Thymus (tissue), 11 donors: ENCODE measurements around the gene ITM2C. TPM values are rescaled to one million over a fixed set of nuclear protein-coding genes. Genes with fewer than 3 reads are reported as not detected.

ENCODE experiments used
- DNase-seq, 9 donors: peaks; one replicate each; pipeline ENCODE4 v3.0.0-alpha.2; 2013; ENCODE audit warnings: low spot score in 9 of 9, low read depth in 6 of 9, missing footprints in 1 of 9
- H3K27ac ChIP-seq, 2 donors: one replicate each; pipeline ENCODE4 v1.5.1; 2013; ENCODE audit warnings: control low read depth in 1 of 2, low read depth in 1 of 2, low read length in 1 of 2, mild to moderate bottlenecking in 1 of 2, moderate library complexity in 1 of 2
- H3K27me3 ChIP-seq, 2 donors: one replicate each; pipeline ENCODE4 v1.5.1; 2013; ENCODE audit warnings: low read length in 1 of 2; ENCODE audit not compliant: control insufficient read depth in 2 of 2, insufficient read depth in 1 of 2
- H3K36me3 ChIP-seq, 2 donors: one replicate each; pipeline ENCODE4 v1.5.1; 2013; ENCODE audit warnings: low read length in 1 of 2, mild to moderate bottlenecking in 1 of 2, moderate library complexity in 1 of 2; ENCODE audit not compliant: control insufficient read depth in 2 of 2, insufficient read depth in 2 of 2
- H3K4me1 ChIP-seq, 2 donors: one replicate each; pipeline ENCODE4 v1.5.1; 2013; ENCODE audit warnings: low read length in 2 of 2; ENCODE audit not compliant: control insufficient read depth in 2 of 2, insufficient read depth in 2 of 2
- H3K4me3 ChIP-seq, 2 donors: one replicate each; pipeline ENCODE4 v1.5.1; 2013; ENCODE audit warnings: low read length in 2 of 2, control low read depth in 1 of 2, mild to moderate bottlenecking in 1 of 2
- H3K9me3 ChIP-seq, 2 donors: one replicate each; pipeline ENCODE4 v1.5.1; 2013; ENCODE audit warnings: low read length in 1 of 2, mild to moderate bottlenecking in 1 of 2; ENCODE audit not compliant: control insufficient read depth in 2 of 2, insufficient read depth in 1 of 2
- WGBS: extraction: QIAGEN DNeasy Blood & Tissue Kit; methylation state at CpG from one replicate; pipeline ENCODE4 v1.1.7; 2013; 5-methylcytosine and 5-hydroxymethylcytosine counted together
- polyA plus RNA-seq: library from polyadenylated mRNA; stranded (reverse); fragments of 200-250 nt; gene quantifications from one replicate; pipeline ENCODE4 v1.2.3, GENCODE V29; 2013
- total RNA-seq: library from RNA; stranded (reverse); fragments of 120-200 nt; gene quantifications from one replicate; pipeline ENCODE4 v1.2.4, GENCODE V29; 2013
- donor health status: healthy.

ITM2C gene
- total and polyA plus RNA-seq, 2 donors = 79.4 to 154 TPM

DNA sequence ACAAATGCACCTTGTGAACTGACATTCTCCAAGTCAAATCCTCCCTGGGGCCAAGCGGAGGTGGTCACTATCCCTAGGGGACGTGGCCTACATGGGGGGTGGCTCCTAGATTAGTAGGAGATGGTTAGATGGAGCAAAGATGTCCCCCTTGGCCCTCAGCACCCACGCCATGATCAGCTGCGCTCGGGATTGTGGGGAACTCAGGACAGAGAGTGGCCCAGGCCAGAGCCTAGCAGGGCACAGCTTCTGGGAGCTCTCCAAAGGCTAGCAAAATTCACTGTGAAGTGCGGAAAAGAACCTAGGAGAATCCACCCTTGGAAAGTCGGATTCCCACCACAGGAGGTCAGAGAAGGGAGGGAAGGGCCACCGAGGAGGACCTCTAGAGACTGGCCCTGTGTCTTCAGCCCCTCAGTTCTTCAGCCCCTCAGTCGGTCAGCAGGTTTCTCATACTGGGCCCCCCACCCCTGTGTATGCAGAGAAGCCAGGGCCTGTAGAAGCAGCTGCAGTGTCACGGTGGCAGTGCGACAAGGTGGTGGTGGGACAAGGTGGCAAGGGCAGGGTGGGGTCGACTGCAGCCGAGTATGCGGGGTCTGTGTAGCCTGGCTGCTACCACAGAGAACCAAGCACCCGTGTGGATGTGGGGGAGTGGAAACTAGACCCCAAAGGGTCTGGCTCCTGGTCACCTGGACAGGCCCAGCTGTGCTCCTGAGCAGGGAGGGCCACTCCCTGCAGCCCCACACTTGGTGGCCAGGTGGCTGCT is 41.9 kb downstream of the ITM2C start:
- Histone ChIP-seq H3K27ac (no peak overlapping the region), H3K27me3 (no peaks in the 10 kb centered on the region), H3K9me3 (no peaks in the 10 kb centered on the region), H3K4me1 (peaks cover 14 to 52% of the 10 kb centered on the region in 2 donors), H3K4me3 (no peak overlapping the region), H3K36me3 (peaks cover 0 to 4% of the 10 kb centered on the region in 2 donors)
- no peak for DNase-seq
- WGBS = 94% methylated on average over 15 of the region's 15 CpGs

GRCh38 chr2:230907361-230908091 is 42.8 kb downstream of the ITM2C start:
- peaks cover 0 to 4% of the 10 kb centered on the region in 2 donors for H3K36me3 ChIP-seq
- H3K4me1 ChIP-seq = peaks cover 14 to 48% of the 10 kb centered on the region in 2 donors
- no peaks in the 10 kb centered on the region for H3K9me3 ChIP-seq
- no peak overlapping the region for H3K27ac ChIP-seq
- H3K4me3 ChIP-seq = no peak overlapping the region
- WGBS = 99% methylated on average over 16 of the region's 16 CpGs
- no peaks in the 10 kb centered on the region for H3K27me3 ChIP-seq
- no peak for DNase-seq

DNA sequence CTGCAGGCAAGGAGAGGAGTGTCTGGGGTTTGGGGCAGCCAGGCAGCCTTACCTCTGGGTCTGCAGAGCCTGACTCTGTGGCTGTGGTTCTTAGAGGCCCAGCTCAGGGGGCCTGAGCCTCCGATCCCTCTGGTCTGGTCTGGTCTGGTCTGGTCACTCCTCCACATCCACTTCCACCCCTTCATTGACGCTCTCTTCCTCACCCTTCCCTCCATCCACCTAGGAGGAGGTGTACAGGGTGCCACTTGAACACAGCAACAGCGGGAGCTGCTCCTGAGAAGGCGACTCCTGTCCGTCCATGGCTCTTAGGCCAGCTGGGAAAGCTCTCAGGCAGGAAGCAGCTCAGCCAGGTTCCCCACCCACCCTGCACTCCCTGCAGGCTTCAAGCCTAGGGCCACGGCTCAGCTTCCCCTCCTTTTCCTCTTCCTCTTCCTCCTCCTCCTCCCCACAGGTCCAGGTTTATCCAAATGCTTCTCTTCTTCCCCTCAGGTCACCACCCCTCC is 43.4 kb downstream of the ITM2C start:
- Histone ChIP-seq H3K36me3 (peaks cover 0 to 4% of the 10 kb centered on the region in 2 donors), H3K9me3 (no peaks in the 10 kb centered on the region), H3K4me1 (peaks cover 14 to 46% of the 10 kb centered on the region in 2 donors), H3K4me3 (no peak overlapping the region), H3K27ac (no peak overlapping the region), H3K27me3 (no peaks in the 10 kb centered on the region)
- DNase-seq = no peak
- 81% methylated on average over 6 of the region's 6 CpGs for WGBS

DNA sequence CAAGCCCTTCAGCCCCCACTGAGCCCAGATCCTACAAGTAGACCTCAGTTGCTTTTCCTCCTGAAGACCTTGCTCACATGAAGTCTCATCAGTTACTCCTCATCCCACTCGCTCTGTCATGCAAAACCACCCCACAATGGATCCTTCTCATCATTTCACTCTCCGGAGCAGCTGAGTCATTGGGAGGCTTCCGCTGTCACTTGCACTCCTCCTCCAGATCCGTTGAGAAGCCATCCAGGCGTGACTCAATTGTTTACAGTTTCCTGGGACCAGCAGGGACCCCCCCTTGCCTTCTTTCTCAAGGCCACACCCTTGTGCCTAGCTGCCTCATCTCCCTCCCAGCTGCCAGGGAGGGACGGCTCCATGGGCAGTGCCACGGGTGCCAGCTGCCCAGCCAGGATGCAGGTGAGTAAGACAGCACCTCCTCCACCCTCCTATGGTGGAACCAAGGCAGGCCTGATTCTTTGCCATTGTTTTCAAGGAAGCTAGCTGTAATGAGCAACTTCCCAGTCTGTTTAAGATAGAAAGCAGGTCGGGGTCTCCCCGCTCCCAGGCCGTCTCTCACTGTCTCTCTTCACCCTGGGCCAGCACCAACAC is 44.0 kb downstream of the ITM2C start:
- H3K4me1 ChIP-seq = peaks cover 14 to 41% of the 10 kb centered on the region in 2 donors

GRCh38 chr2:230909841-230910545 is 45.3 kb downstream of the ITM2C start:
- H3K4me3 ChIP-seq = no peak overlapping the region
- peaks cover 0 to 4% of the 10 kb centered on the region in 2 donors for H3K36me3 ChIP-seq
- no peak overlapping the region for H3K27ac ChIP-seq
- no peak for DNase-seq
- H3K27me3 ChIP-seq = no peaks in the 10 kb centered on the region
- H3K9me3 ChIP-seq = no peaks in the 10 kb centered on the region
- peaks cover 10 to 31% of the 10 kb centered on the region in 2 donors for H3K4me1 ChIP-seq
- 87% methylated on average over 18 of the region's 18 CpGs for WGBS

More for the DNA sequence above, 44.0 kb downstream of the ITM2C start:
- Histone ChIP-seq H3K4me3 (no peak overlapping the region), H3K36me3 (peaks cover 0 to 4% of the 10 kb centered on the region in 2 donors), H3K27me3 (no peaks in the 10 kb centered on the region), H3K9me3 (no peaks in the 10 kb centered on the region), H3K27ac (no peak overlapping the region)
- WGBS = 91% methylated on average over 10 of the region's 10 CpGs
- no peak for DNase-seq

DNA sequence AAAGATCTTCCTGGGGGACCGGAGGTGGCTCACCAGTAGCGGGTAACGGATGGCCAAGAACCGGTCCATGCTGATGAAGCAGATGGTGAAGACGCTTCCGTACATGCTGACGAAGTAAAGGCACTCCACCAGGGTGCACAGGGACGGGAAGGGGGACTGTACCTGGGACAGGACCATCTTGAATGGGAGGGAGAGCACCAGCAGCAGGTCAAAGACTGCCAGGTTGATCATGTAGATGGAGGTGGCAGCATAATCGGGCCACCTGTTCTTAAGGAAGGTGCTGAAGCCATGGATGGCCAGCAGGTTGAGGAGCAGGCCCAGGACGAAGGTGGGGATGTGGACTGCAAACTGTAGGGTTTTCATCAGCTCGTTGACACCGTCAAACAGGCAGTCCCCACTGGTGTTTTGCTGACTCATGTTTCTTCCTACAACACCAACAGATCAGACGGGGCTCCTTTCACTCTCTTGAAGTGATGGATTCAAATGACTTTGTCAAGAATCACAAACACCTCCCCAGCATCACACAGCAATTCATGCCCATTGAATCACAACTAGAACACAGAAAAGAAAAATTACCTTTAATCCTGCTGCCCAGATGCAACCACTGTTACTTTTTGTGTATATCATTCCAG is 45.9 kb downstream of the ITM2C start:
- no peak overlapping the region for H3K4me3 ChIP-seq
- peak in 1 of 9 donors; percentile 42 for DNase-seq
- H3K36me3 ChIP-seq = peaks cover 0 to 4% of the 10 kb centered on the region in 2 donors
- H3K27ac ChIP-seq = no peak overlapping the region
- no peaks in the 10 kb centered on the region for H3K27me3 ChIP-seq
- WGBS = 75% methylated on average over 13 of the region's 13 CpGs
- H3K4me1 ChIP-seq = peaks cover 5 to 24% of the 10 kb centered on the region in 2 donors
- no peaks in the 10 kb centered on the region for H3K9me3 ChIP-seq

DNA sequence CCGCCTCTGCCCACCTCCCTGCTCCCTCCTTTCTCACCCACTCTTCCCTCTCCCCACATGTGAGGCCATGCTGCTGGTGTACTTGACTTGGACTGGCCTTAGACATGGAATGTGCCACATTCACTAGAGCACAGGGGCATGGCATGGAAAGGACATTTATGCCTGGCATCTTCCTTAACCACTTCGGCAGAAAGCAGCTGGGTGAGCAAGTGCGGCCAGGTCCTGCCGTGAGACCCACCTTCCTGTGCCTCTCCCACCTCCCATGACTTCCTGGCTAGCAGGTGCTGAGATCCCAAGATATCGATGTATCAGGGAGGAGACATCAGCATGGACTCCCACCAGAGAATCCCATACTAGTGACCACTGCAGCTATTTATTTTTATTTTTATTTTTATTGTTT is 47.3 kb downstream of the ITM2C start:
- H3K27ac ChIP-seq = no peak overlapping the region
- H3K9me3 ChIP-seq = no peaks in the 10 kb centered on the region
- H3K36me3 ChIP-seq = peaks cover 0 to 4% of the 10 kb centered on the region in 2 donors
- no peak overlapping the region for H3K4me3 ChIP-seq
- 78% methylated on average over 5 of the region's 5 CpGs for WGBS
- H3K27me3 ChIP-seq = no peaks in the 10 kb centered on the region
- peaks cover 0 to 14% of the 10 kb centered on the region in 2 donors for H3K4me1 ChIP-seq
- no peak for DNase-seq

- no peaks in the 10 kb centered on the region for H3K27me3 ChIP-seq
- H3K36me3 ChIP-seq = peaks cover 0 to 4% of the 10 kb centered on the region in 2 donors
- no peak overlapping the region for H3K27ac ChIP-seq
- H3K9me3 ChIP-seq = no peaks in the 10 kb centered on the region
- WGBS = 87% methylated on average over 5 of the region's 5 CpGs
- peaks cover 0 to 14% of the 10 kb centered on the region in 2 donors for H3K4me1 ChIP-seq
- no peak for DNase-seq
- H3K4me3 ChIP-seq = no peak overlapping the region
Measured at GRCh38 chr2:230912724-230913123, 48.0 kb downstream of the ITM2C start.
